CD14-positive monocyte (primary cell): ENCODE results near the gene ZNF326. TPM values are rescaled to one million over a fixed set of nuclear protein-coding genes. Genes with fewer than 3 reads are reported as not detected.
A peak's percentile ranks its signal among the peaks of the same experiment; 100 is the strongest.

Experiments used
- DNase-seq, 3 donors: peaks; one replicate each; pipeline ENCODE4 v3.0.0-alpha.2; 2011 to 2022
- H2AFZ ChIP-seq: 2 replicates; pipeline ENCODE4 v1.6.0; 2012; ENCODE audit warnings: mild to moderate bottlenecking, low read depth, low read length, inconsistent platforms; ENCODE audit not compliant: insufficient read depth, poor library complexity, severe bottlenecking
- H3K27ac ChIP-seq, 2 donors: 1 replicate in 1 of 2; 2 replicates in 1 of 2; pipeline ENCODE4 v1.5.1; 2012 to 2013; ENCODE audit warnings: low read length in 2 of 2, control low read depth in 1 of 2, inconsistent platforms in 1 of 2, low read depth in 1 of 2, mild to moderate bottlenecking in 1 of 2
- H3K27me3 ChIP-seq, 2 donors: one replicate each; pipeline versions ENCODE4 v1.6.0 to v1.6.1; 2011 to 2013; ENCODE audit warnings: low read length in 2 of 2; ENCODE audit not compliant: control insufficient read depth in 2 of 2, insufficient read depth in 2 of 2
- H3K36me3 ChIP-seq, 2 donors: replicated peaks in 1 of 2; 1 replicate in 1 of 2; 2 replicates in 1 of 2; pipeline versions ENCODE4 v1.5.1 to v1.6.1; 2012 to 2013; ENCODE audit warnings: low read length in 2 of 2, control low read depth in 1 of 2, inconsistent platforms in 1 of 2, mild to moderate bottlenecking in 1 of 2; ENCODE audit not compliant: insufficient read depth in 2 of 2, control insufficient read depth in 1 of 2
- H3K4me1 ChIP-seq, 2 donors: 1 replicate in 1 of 2; 2 replicates in 1 of 2; pipeline versions ENCODE4 v1.5.1 to v1.6.1; 2012 to 2013; ENCODE audit warnings: low read length in 2 of 2, control low read depth in 1 of 2, inconsistent platforms in 1 of 2, mild to moderate bottlenecking in 1 of 2, moderate library complexity in 1 of 2; ENCODE audit not compliant: insufficient read depth in 2 of 2, control insufficient read depth in 1 of 2
- H3K4me2 ChIP-seq: replicated peaks from 2 replicates; pipeline ENCODE3; 2012; ENCODE audit warnings: low read length, moderate library complexity, mild to moderate bottlenecking; ENCODE audit not compliant: poor library complexity, severe bottlenecking; ENCODE audit errors: extremely low read depth
- H3K4me3 ChIP-seq, 3 experiments: fragments of 200-600 bp in 1 of 3; sonication (generic) in 1 of 3; replicated peaks in 1 of 3; 1 replicate in 2 of 3; 2 replicates in 1 of 3; pipeline ENCODE4 v1.5.1; 2011 to 2013; ENCODE audit warnings: low read length in 3 of 3, mild to moderate bottlenecking in 3 of 3, control low read depth in 2 of 3, low read depth in 2 of 3, inconsistent platforms in 1 of 3, moderate library complexity in 1 of 3
- H3K79me2 ChIP-seq: 2 replicates; pipeline ENCODE4 v1.6.0; 2012; ENCODE audit warnings: mild to moderate bottlenecking, control low read depth, inconsistent platforms, low read length, moderate library complexity; ENCODE audit not compliant: insufficient read depth
- H3K9ac ChIP-seq: 2 replicates; pipeline ENCODE4 v1.6.0; 2017; ENCODE audit warnings: low read length, mild to moderate bottlenecking; ENCODE audit not compliant: insufficient read depth, poor library complexity, severe bottlenecking
- H3K9me3 ChIP-seq, 2 donors: replicated peaks in 1 of 2; 1 replicate in 1 of 2; 2 replicates in 1 of 2; pipeline versions ENCODE4 v1.5.1 to v1.6.1; 2012 to 2013; ENCODE audit warnings: low read length in 2 of 2, control low read depth in 1 of 2; ENCODE audit not compliant: control insufficient read depth in 1 of 2, insufficient read depth in 1 of 2
- H4K20me1 ChIP-seq: 2 replicates; pipeline ENCODE4 v1.6.0; 2012; ENCODE audit warnings: mild to moderate bottlenecking, low read length, control low read depth, moderate library complexity; ENCODE audit not compliant: insufficient read depth
- H3K27ac Mint-ChIP-seq, 7 donors: one replicate each; pipeline ENCODE4 v1.8.0; 2020; ENCODE audit warnings: mild to moderate bottlenecking in 7 of 7, mixed read lengths in 7 of 7, moderate library complexity in 6 of 7, inconsistent platforms in 2 of 7
- H3K27me3 Mint-ChIP-seq, 3 donors: one replicate each; pipeline ENCODE4 v1.8.0; 2021 to 2022; ENCODE audit warnings: low read depth in 3 of 3, mild to moderate bottlenecking in 3 of 3, mixed read lengths in 3 of 3, moderate library complexity in 3 of 3, inconsistent platforms in 1 of 3
- H3K36me3 Mint-ChIP-seq, 2 donors: one replicate each; pipeline ENCODE4 v1.8.0; 2020; ENCODE audit warnings: mixed read lengths in 2 of 2, inconsistent platforms in 1 of 2, mild to moderate bottlenecking in 1 of 2
- H3K4me1 Mint-ChIP-seq: one replicate; pipeline ENCODE4 v1.8.0; 2020; ENCODE audit warnings: mild to moderate bottlenecking, mixed read lengths
- H3K4me3 Mint-ChIP-seq, 2 donors: one replicate each; pipeline ENCODE4 v1.8.0; 2020; ENCODE audit warnings: mild to moderate bottlenecking in 2 of 2, mixed read lengths in 2 of 2, moderate library complexity in 1 of 2
- H3K9me3 Mint-ChIP-seq, 7 donors: one replicate each; pipeline ENCODE4 v1.8.0; 2020 to 2022; ENCODE audit warnings: mixed read lengths in 7 of 7, mild to moderate bottlenecking in 6 of 7, moderate library complexity in 6 of 7, inconsistent platforms in 2 of 7
- CTCF ChIP-seq: fragments of 200-600 bp; IDR thresholded peaks from one replicate; pipeline ENCODE4 v1.8.0; 2022; ENCODE audit warnings: antibody characterized with exemption, mild to moderate bottlenecking
- WGBS: methylation state at CpG from one replicate; pipeline ENCODE4 v1.1.5; 2013; ENCODE audit warnings: missing lambda C conversion rate; ENCODE audit not compliant: insufficient coverage; 5-methylcytosine and 5-hydroxymethylcytosine counted together
- intact Hi-C, 2 donors: fragments of 100-400 bp; cut with micrococcal nuclease; formaldehyde crosslinking; loops; one replicate each; pipeline versions ENCODE4 v1.15.0 to v1.15.1; 2023
- polyA plus RNA-seq, 3 donors: library from polyadenylated mRNA; depleted of rRNA in 1 of 3; unstranded in 2 of 3; stranded (reverse) in 1 of 3; fragments of 300-500 nt in 2 of 3; fragments of >200 nt in 1 of 3; fragmentation: Illumina TruSeq in 2 of 3; gene quantifications; 1 replicate in 2 of 3; 2 replicates in 1 of 3; pipeline ENCODE4 v1.2.3, GENCODE V29; 2012 to 2021

ZNF326 gene
- polyA plus RNA-seq, 3 donors, result 3.8 to 5.0 (median 4.5) TPM

GRCh38 chr1:90044346-90044745, 49.4 kb downstream of the ZNF326 start:
- Histone ChIP-seq H3K4me2 (no peak overlapping the region), H3K9me3 (no peaks in the 10 kb centered on the region), H4K20me1 (no peaks in the 10 kb centered on the region), H3K9ac (no peak overlapping the region), H3K4me1 (no peaks in the 10 kb centered on the region), H3K36me3 (no peaks in the 10 kb centered on the region), H3K27ac (no peak overlapping the region), H3K4me3 (no peak overlapping the region), H3K79me2 (no peaks in the 10 kb centered on the region), H2AFZ (no peak overlapping the region), H3K27me3 (no peaks in the 10 kb centered on the region)
- peaks cover 1 to 6% (median 2%) of the 10 kb centered on the region in 3 donors for H3K27me3 Mint-ChIP-seq
- no peak for TF ChIP-seq CTCF
- no peak overlapping the region for H3K27ac Mint-ChIP-seq
- H3K4me1 Mint-ChIP-seq, result no peaks in the 10 kb centered on the region
- WGBS, result 92% methylated on average over 4 of the region's 5 CpGs
- no peaks in the 10 kb centered on the region for H3K36me3 Mint-ChIP-seq
- H3K4me3 Mint-ChIP-seq, result no peak overlapping the region
- DNase-seq, result no peak
- no peaks in the 10 kb centered on the region for H3K9me3 Mint-ChIP-seq
- intact Hi-C loops, result no loop called here

GRCh38 chr1:90045853-90046563, 51.1 kb downstream of the ZNF326 start:
- intact Hi-C loops, result no loop called here
- no peak overlapping the region for H3K4me2 ChIP-seq
- H3K4me1 Mint-ChIP-seq, result no peaks in the 10 kb centered on the region
- peaks cover 2 to 6% (median 5%) of the 10 kb centered on the region in 3 donors for H3K27me3 Mint-ChIP-seq
- H3K9me3 Mint-ChIP-seq, result no peaks in the 10 kb centered on the region
- no peak overlapping the region for H3K4me3 ChIP-seq
- no peak overlapping the region for H2AFZ ChIP-seq
- H3K27ac ChIP-seq, result no peak overlapping the region
- H3K27me3 ChIP-seq, result no peaks in the 10 kb centered on the region
- 0% methylated on average over 1 of the region's 2 CpGs for WGBS
- peak; percentile 46 for TF ChIP-seq CTCF
- no peak overlapping the region for H3K27ac Mint-ChIP-seq
- no peaks in the 10 kb centered on the region for H3K4me1 ChIP-seq
- no peaks in the 10 kb centered on the region for H3K79me2 ChIP-seq
- no peak overlapping the region for H3K9ac ChIP-seq
- DNase-seq, result no peak
- H3K36me3 ChIP-seq, result no peaks in the 10 kb centered on the region
- no peaks in the 10 kb centered on the region for H3K9me3 ChIP-seq
- H3K4me3 Mint-ChIP-seq, result no peak overlapping the region
- no peaks in the 10 kb centered on the region for H3K36me3 Mint-ChIP-seq
- H4K20me1 ChIP-seq, result no peaks in the 10 kb centered on the region
